Retinal pigment epithelial cell (primary cell): ENCODE results near the gene ADAMTS9.

ENCODE experiments used
- DNase-seq: peaks from one replicate; pipeline ENCODE4 v3.0.0-alpha.2; 2010; ENCODE audit warnings: low read depth
- H3K4me3 ChIP-seq: 2 replicates; pipeline ENCODE4 v1.5.1; 2011; ENCODE audit warnings: mild to moderate bottlenecking, low read length, control low read depth, moderate library complexity
- TF ChIP-seq, protein P1 (sequence below): conservative IDR thresholded peaks from 2 replicates; pipeline ENCODE4 v1.5.1; 2011; ENCODE audit warnings: low read depth, low read length, control low read depth, inconsistent platforms

ADAMTS9 gene

DNA sequence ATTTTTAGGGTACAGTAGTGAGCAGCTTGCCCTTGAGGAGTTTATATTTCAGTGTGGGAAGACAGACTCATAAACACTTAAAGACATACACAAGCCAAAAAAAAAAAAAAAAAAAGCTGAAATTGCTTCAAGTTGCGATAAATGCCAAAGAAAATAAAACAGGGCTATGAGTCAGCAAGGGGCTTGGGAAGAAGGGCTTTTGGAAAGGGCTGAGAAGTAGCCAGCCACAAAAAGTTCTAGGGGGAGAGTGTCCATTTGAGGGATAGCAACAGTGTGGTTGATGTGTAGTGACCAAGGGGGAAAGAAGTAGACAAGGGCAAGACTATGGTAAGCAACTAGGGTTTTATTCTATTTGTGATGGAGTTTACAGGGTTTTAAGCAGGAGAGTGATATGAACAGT lies 185.5 kb downstream of the ADAMTS9 start:
- no peak overlapping the region for H3K4me3 ChIP-seq
- DNase-seq = no peak
- TF ChIP-seq, protein P1, sequence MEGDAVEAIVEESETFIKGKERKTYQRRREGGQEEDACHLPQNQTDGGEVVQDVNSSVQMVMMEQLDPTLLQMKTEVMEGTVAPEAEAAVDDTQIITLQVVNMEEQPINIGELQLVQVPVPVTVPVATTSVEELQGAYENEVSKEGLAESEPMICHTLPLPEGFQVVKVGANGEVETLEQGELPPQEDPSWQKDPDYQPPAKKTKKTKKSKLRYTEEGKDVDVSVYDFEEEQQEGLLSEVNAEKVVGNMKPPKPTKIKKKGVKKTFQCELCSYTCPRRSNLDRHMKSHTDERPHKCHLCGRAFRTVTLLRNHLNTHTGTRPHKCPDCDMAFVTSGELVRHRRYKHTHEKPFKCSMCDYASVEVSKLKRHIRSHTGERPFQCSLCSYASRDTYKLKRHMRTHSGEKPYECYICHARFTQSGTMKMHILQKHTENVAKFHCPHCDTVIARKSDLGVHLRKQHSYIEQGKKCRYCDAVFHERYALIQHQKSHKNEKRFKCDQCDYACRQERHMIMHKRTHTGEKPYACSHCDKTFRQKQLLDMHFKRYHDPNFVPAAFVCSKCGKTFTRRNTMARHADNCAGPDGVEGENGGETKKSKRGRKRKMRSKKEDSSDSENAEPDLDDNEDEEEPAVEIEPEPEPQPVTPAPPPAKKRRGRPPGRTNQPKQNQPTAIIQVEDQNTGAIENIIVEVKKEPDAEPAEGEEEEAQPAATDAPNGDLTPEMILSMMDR = no peak

DNA sequence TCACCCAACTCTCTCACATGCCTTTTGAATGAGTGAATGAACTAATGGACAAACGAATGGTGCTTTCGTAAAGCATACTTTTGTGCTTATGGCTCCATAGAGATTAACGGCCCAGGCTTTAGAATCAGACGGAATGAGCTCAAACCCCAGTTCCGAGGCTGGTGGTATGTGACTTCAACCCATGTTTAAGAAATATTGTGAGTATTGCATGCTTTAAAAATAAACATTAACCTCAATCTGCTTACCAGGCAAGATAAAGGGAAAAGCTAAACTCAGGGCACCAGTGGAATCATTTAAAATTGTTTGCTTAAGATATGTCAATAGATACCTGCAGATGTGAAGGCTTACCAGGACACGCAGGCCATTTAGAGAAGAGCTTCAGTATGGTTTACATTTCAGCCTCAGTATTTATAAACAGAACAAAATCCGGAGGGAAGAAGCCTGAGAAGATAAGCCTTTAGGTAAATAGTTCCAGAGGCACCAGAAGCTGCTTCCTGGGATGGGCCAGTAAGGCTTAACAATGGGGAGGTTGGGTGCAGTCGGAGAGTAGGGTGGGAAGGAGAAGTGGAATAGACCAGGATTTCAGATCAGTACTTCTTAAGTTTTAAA lies 186.4 kb downstream of the ADAMTS9 start:
- TF ChIP-seq, protein P1 = no peak
- no peak for DNase-seq
- H3K4me3 ChIP-seq = no peak overlapping the region

DNA sequence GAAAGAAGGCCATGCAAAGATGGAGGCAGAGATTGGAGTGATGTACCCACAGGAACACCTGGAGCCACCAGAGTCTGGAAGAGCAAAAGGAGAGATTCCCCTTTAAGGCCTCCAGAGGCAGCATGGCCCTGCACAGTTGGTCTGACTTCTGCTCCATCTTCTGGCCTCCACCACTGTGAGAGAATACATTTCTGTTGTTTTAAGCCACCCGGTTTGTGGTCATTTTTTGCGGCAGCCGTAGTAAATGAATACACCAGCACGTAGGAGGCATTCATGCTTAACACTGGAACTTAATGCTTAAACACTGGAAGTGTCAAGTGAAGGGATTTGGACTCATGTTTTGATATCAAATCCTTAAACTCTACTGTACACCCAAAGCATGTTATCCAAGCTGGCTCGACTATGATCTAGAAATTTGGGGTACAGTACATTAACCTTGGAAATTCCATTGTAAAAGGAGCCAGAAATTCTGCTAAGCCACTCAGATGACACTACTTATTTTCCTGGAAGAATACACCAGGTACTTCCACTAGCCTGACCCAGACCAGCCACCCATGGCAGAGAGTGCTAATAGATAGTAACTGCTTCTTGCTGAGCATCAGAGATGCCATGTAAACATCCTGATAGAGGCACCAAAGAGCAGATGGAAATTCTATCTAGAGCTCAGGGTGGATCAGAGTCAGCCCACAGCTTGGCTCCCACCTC lies 190.9 kb downstream of the ADAMTS9 start:
- no peak for DNase-seq
- no peak overlapping the region for H3K4me3 ChIP-seq
- TF ChIP-seq, protein P1 = no peak

DNA sequence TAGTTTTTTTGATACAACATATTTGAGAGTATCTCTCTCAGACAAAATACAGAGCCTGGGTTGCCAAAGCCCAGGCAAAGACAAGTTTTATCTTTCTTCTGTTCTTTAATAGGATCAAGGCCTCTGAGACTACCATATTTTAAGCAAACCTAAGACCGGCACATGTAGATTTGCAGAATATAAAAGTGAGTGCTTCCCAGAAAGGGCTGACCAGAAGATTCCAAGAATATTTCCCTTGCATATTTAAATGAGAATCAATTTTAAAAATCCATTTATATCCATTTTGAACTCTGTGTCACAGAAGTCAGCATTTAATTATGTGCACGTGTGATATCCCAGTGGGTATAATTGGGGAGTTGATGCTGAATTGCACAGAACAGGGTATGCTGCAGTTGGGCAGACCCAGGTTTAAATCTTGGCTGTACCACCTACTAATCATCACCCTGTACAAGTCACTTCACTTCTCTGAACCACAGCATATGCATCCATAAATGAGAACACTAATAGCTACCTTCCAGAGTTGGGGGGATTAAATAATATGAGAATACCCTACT lies 191.9 kb downstream of the ADAMTS9 start:
- H3K4me3 ChIP-seq = no peak overlapping the region
- TF ChIP-seq, protein P1 = no peak
- no peak for DNase-seq

DNA sequence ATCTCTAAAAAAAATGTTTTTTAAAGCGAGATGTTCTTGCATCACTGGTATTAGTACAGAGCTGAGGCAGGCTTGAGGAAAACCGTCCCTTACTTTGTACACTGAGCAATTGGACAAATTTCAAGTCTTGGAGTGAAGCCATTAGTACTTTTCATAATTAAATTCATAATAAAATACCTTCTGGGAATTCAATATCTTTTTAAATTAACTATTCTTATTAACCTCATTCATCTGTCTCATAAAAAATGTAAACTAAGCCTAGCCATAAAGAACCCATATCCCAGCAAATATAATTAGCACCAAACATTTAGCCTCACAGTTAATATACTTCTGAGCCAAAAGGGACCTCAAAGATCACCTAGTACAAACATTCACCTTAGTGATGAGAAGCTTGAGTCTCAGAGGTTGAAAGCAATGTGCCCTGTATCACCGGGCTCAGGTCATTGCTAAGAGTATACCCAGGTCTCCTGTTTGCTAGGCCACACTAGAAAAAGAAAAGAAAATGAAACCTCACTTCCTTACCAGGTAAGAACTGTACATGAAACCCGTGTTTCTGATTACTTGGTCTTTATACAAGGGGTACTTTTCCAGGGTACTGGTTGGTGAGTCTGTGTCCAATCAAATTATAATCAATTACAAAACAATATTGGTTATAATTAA lies 192.5 kb downstream of the ADAMTS9 start:
- H3K4me3 ChIP-seq = no peak overlapping the region
- no peak for DNase-seq
- TF ChIP-seq, protein P1 = no peak

DNA sequence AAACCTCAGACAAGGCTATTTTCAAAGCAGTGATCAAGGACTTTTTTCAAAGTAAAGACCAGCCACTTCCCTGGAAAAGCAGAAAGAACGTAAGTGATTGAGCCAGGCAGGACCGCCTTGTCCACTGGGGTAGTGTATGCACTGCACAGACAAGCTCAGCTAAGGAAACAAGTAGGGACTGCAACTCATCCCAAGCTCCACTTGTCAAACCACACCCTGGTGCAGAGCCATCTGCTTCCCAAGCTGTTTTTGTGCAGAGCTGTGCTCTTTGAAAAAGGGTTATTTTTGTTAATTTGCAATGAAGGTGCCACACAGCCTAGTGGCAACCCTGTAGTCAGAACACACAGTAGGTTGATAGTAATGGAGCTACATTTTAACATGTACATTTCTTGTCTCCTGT lies 193.3 kb downstream of the ADAMTS9 start:
- TF ChIP-seq, protein P1 = no peak
- no peak for DNase-seq
- H3K4me3 ChIP-seq = no peak overlapping the region
